NAMALWA (cell line): ENCODE data around the gene BLVRB.
A peak's percentile ranks its signal among the peaks of the same experiment; 100 is the strongest.

ENCODE experiments used
- DNase-seq: peaks from one replicate; pipeline ENCODE4 v3.0.0-alpha.2; 2015; ENCODE audit warnings: low spot score

The BLVRB gene

DNA sequence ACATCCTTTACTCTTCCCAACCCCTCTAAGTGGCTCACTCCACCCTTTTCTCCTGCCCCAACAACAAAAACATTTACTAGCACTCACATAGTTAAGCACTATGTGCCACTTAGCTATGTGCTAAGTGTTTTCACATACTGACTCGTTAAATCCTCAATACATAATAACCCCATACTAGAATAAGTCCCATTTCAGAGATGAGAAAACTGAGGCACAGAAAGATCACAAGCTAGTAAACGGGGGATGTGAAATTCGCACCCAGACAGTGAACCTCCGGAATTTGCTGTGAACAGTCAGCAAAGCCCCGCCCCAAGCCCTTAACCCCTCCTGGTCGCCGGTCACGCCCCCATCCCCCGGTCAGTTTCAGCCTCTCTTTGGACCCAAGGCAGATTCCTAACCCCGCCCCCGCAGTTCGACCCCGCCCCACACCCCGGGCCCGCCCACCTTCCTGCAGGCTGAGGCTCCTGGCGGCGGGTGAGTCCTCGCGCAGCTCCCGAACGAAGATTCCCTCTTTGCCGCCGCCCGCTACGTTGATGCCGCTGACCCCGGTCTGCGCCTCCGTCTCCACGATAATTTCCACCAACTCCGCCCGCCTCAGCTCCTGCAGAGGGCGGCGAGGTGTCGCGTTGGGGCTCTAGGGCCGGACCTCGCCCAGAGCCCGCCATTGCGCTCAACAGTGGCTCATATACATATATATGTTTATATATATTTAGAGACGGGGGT lies 62.1 kb downstream of the BLVRB start:
- DNase-seq = peak; percentile 90

DNA sequence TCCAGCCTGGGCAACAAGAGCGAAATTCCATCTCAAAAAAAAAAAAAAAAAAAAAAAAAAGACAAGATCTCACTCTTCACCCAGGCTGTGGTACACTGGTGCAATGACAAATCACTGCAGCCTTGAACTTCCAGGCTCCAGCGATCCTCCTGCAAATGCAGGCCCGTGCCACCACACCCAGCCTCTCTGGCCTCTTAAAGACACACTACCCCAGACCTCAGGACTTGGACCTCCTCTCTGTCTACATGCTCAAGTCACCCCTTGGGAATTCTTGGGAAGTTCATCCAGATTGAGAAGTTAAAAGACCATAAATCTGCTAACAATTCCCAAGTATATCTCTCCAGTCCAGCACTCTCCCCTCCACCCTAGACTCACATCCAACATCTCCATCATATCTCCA lies 65.0 kb downstream of the BLVRB start:
- DNase-seq = no peak

DNA sequence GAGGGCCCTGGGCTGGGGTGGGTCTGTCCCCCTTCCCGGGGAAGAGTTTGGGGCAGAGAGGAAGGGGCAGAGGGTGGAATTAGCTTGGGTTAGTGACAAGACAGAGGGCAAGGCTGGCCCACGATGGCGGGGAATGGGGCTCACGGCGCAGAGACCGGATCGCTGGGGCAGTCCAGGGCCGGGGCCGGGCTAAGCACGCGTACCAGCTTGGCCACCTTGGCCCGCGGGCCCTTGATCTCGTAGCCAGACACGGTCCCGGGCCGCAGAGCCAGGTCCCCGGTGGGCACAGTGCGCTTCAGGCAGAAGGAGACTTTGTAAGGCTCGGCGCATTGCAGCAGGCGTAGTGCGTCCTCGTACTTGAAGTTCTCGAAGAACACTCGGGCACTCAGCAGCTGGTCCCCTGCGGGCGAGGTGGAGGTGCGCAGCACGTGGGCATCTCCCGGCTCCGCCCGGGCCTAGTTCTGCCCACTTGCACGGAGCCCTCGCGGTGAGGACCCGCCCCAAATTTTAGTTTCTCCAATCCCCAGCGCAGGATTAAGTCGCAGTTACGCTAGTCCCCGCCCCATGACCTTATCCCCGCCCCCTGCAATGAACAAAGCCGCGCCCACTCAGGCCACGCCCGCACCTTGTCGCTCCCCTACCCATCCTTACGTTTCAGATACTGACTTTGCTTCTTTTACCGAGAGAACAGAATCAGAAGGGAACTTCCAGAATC lies 67.0 kb downstream of the BLVRB start:
- DNase-seq = peak; percentile 52
